NCI-H526 treated with DMSO at 0.1 percent for 48 hours (cell line): ENCODE results near the gene CACNA2D3.
A peak's percentile ranks its signal among the peaks of the same experiment; 100 is the strongest.
"Not testable (repeated sequence)": the region's sequence is repeated elsewhere in the genome, so short reads cannot be mapped to it uniquely, and the experiment has no call there.

Experiments used
- DNase-seq: peaks from one replicate; lab custom pipeline; 2025; lab: John Stamatoyannopoulos, UW

The CACNA2D3 gene

DNA sequence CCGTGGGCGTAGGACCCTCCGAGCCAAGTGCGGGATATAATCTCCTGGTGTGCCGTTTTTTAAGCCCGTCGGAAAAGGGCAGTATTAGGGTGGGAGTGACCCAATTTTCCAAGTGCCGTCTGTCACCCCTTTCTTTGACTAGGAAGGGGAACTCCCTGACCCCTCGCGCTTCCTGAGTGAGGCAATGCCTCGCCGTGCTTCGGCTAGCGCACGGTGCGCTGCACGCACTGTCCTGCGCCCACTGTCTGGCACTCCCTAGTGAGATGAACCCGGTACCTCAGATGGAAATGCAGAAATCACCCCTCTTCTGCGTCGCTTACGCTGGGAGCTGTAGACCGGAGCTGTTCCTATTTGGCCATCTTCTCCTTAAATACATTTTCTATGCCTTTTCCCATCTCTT is 342.2 kb downstream of the CACNA2D3 start:
- not testable (repeated sequence) for DNase-seq

GRCh38 chr3:54476891-54477290 is 354.5 kb downstream of the CACNA2D3 start:
- DNase-seq: no peak

DNA sequence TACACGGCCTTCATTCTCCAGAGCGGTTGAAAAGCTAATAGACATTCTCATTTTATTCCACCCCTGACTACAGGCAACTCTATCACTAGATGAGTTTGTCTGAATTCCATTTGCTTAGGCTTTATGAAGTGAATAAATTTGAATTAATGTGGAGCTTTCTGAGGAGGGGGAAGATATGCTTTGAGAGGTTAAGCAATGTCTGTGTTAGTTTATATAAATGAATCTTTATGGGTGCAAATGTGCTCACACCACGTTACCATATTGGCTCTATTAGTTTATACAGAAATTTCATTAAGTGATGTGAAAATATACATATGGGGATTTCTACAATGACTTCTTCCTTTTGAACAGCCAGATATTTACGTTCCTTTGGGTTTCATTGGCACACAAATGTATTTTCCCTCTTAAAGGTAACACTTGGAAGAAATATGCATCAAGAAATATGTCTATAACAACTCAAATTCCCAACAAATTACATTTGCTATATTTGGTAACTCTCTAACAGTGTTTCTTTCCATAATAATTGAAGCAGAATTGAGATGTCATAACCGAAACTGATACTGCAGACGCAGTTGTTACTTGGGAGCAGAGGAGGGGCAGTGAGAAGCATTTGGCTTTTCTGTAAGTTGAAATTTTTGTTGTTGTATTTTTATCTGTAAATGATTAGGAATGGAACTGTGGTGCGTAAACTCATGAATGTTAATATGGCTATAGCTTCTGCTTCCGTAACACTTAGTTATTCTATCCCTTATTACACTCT is 359.4 kb downstream of the CACNA2D3 start:
- peak; percentile 0 for DNase-seq

GRCh38 chr3:54484334-54484733 is 362.0 kb downstream of the CACNA2D3 start:
- DNase-seq: no peak

DNA sequence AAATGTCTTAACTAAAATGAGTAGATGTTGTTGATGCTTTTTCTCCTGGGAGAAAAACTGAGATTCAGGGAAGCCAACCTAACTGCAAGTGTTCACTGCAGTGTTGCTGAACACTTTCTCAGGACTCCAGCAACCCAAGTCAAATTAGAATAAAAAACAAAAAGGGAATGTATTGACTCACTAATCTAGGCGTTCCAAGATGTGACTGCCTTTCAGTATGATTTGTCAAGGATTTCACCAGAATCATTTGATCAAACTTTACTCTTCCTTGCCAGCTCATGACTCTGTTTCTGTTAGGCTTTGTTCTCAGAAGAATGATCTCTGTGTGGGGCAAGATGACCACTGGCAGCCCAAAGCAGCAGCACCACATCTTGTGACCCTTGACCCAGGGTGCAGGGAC is 364.0 kb downstream of the CACNA2D3 start:
- no peak for DNase-seq

DNA sequence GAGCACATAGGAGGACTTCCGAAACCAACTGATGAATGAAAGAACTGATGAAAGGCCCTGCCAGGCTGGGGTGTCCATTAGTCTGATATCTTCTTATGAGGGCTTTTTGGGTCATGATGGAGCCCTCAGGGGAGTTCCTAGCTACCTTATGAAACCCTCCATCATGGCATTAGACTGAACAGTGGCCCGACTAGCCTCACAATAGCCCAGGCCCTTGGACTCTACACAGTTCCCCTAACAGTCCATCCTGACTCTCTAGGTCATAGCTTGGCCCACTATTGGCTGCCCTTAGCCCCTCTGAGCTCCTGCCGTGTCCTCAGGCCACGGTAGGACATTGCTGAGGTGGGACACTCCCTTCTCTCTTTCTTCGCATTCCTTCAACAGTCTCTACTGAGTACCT is 365.9 kb downstream of the CACNA2D3 start:
- no peak for DNase-seq

- DNase-seq: no peak
These were observed 371.9 kb downstream of the CACNA2D3 start for GRCh38 chr3:54494209-54494608.

- no peak for DNase-seq
These were observed 384.3 kb downstream of the CACNA2D3 start for GRCh38 chr3:54506603-54507002.

DNA sequence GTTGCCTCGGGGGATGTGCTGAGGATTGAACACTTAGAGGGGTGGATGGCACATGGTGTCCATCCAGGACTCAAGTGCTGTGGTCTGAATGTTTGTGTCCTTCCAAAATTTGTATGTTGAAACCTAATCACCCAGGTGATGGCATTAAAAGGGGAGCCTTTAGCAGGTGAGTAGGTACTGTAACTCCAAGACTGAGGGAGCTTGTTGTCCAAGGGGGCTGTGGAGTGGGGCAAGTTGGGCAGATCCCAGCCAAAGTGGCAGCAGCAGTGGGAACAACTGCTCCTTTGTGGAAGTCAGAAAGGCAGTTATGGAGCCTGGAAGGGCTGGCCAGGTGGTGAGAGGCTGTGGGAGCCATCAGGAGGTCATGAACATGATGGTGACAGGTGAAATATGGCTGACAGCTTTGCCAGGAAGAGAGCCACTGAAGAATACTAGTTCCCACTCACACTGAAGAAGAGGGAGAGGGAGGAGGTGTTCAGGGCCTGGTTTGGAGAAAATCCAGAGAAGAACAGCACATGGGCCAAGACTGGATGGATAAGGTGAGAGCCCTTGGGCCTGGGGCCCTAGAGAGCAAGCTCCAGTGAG is 385.6 kb downstream of the CACNA2D3 start:
- DNase-seq: no peak

- no peak for DNase-seq
These were observed 388.2 kb downstream of the CACNA2D3 start for GRCh38 chr3:54510506-54510905.

- DNase-seq: no peak
These were observed 389.5 kb downstream of the CACNA2D3 start for GRCh38 chr3:54511766-54512365.

DNA sequence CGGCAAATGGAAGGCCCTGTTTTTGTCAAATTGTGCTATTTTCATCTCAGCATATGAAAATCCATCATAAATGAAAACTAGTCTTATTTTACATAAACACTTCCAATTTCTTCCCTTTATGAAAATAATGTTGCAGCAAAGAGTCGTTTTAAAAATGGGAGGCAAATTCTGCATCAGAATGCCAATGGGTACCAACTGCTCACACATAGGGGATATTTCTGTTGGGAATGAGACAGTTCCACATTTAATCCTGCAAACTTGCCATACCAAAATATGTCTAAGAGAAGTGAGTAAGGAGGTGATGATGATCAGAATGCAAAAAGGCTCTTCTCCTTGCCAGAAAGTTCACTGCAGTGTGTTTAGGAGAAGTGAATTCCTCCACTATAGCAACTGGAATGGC is 391.7 kb downstream of the CACNA2D3 start:
- DNase-seq: no peak

GRCh38 chr3:54514416-54514815 is 392.1 kb downstream of the CACNA2D3 start:
- no peak for DNase-seq

DNA sequence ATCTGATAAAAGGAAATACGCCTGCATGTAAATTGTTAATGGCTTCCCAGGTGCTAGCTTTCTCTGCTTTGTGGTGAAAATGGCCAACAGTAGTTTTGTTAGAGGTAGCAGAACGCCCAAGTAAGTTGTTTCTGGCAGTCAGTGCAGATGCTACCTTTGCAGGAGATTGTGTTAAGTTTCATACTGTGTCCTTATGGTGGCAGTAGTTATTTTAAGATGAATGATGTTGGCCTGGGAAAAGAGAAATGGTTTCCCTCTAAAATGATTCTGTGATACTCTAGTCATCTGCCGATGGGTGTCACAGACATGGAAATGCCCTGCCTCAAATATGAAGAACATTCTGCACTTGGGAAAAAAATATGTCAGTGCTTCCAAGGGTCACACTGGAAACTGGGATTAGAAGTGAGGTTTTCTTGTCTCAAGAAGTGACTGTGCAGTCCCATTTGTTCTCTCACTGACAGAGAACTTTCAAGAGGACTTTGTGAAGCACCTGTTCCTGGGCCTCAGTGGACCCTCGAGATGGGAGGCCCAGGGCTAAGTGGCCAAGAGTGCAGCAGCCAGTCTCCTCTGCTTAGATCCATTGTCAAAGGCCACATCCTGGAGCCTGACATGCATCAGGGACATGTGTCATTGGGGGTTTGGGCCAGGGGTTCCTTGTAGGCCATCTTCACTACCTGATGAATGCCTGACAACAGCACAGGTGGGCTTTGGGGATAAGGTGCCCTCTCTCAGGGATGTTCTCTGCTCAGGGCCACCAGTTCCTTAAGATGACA is 393.3 kb downstream of the CACNA2D3 start:
- no peak for DNase-seq

- no peak for DNase-seq
These were observed 395.1 kb downstream of the CACNA2D3 start for GRCh38 chr3:54517424-54517823.

- DNase-seq: no peak
These were observed 395.8 kb downstream of the CACNA2D3 start for GRCh38 chr3:54518011-54518675.

DNA sequence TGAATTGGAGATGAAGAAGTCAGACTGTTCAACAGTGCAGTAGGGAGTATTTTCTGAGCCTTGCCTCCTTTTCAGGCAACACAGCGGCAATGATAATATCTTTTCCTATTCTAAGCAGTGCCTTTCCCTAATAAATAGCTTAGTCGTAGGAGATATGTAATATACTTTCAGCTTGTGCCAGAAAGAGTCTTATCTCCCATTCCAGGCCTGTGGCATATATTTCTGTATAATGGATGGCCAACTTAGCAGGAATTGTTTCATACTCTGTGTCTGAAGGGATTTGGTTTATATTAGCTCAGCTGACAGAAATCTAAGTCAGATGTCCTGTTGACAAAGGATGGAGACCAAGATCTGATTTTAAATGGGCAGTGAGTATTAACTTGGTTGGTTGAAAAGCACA is 397.1 kb downstream of the CACNA2D3 start:
- no peak for DNase-seq

GRCh38 chr3:54520060-54520459 is 397.7 kb downstream of the CACNA2D3 start:
- DNase-seq: no peak

DNA sequence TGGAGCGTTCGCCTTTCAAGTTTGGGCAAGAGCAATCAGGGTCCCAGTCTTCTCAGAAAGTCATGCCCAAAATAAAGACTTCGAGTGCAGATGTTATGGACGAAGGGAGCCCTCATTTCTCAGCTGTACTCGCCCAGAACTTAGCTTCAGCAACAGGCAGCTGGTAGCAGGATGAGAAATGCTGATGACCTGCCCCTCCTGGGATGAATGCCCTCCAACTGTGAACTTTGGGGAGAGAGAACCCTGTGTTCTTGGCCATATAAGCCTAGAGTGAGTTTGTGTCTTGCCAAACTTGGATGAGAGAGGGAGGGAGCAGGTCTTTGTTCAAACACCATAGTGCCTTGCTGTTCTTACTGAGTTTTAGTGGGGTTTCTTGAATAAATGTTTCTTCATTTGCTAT is 405.2 kb downstream of the CACNA2D3 start:
- no peak for DNase-seq

DNA sequence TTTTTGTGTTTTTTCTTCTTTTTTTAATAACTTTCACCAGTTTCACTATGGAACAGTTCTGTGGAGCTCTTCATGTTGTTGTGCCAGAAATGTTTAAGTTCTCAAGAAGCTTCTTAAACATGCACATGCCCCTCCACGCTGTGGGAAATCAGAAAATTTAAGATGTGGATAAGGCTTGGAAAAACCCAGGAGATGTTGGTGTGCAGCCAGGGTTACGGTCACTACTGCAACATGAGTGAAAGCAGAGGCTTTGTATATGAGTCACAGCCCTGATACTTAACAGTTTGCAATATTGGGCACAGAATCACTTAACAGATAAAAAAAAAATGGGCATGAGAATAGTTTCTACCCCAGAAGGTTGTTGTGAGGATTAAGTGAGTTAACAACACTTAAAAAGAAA is 405.6 kb downstream of the CACNA2D3 start:
- no peak for DNase-seq

GRCh38 chr3:54528668-54529067 is 406.3 kb downstream of the CACNA2D3 start:
- DNase-seq: no peak

DNA sequence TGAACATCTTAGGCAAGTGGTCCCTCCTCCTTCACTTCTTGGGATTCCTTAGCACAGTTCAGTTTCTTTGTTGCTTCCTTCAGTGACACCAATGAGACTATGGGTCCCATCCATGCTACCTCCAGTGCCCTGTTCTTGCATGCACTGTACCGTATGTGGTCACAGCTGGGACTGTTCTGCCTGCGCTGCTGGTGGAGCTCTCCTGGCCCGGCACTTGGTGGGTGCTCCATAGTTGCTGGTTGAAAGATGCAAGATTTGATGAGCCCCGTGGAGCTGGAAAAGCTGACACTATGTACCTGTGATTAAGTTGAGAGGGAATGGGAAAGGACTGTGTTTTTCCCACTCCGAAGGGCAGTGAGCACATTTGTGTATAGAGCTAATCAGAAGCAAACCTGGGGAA is 407.7 kb downstream of the CACNA2D3 start:
- DNase-seq: no peak
